Adrenal gland (tissue), 12 donors: ENCODE data around the gene KIAA1671. TPM values are rescaled to one million over a fixed set of nuclear protein-coding genes. Genes with fewer than 3 reads are reported as not detected.

Source experiments
- DNase-seq, 7 donors: peaks; one replicate each; pipeline ENCODE4 v3.0.0-alpha.2; 2019 to 2020
- H3K27ac ChIP-seq, 5 donors: fragments of 200-600 bp; sonication (generic) in 4 of 5; 1 replicate in 3 of 5; 2 replicates in 2 of 5; pipeline versions ENCODE4 v1.5.1 to v1.8.0; 2016 to 2020; ENCODE audit warnings: mild to moderate bottlenecking in 1 of 5
- H3K27me3 ChIP-seq: fragments of 200-600 bp; 2 replicates; pipeline ENCODE4 v1.8.0; 2021
- H3K36me3 ChIP-seq, 2 donors: fragments of 200-600 bp; replicated peaks in 1 of 2; 1 replicate in 1 of 2; 2 replicates in 1 of 2; pipeline versions ENCODE4 v1.5.1 to v1.8.0; 2018 to 2022
- H3K4me1 ChIP-seq, 2 donors: fragments of 200-600 bp; replicated peaks in 1 of 2; 1 replicate in 1 of 2; 2 replicates in 1 of 2; pipeline versions ENCODE4 v1.5.1 to v1.8.0; 2018 to 2021
- H3K4me3 ChIP-seq, 4 donors: fragments of 200-600 bp; sonication (generic) in 3 of 4; one replicate each; pipeline ENCODE4 v1.5.1; 2016 to 2018
- H3K9me3 ChIP-seq, 3 donors: fragments of 200-600 bp; sonication (generic) in 1 of 3; replicated peaks in 1 of 3; 1 replicate in 2 of 3; 2 replicates in 1 of 3; pipeline versions ENCODE4 v1.5.1 to v1.8.0; 2016 to 2021
- POLR2A ChIP-seq, 2 donors: fragments of 450-650 bp; IDR thresholded peaks; one replicate each; pipeline ENCODE4 v1.6.1; 2017; ENCODE audit warnings: antibody characterized with exemption in 2 of 2, mild to moderate bottlenecking in 2 of 2, moderate library complexity in 1 of 2
- WGBS, 4 donors: extraction: QIAGEN DNeasy Blood & Tissue Kit in 2 of 4; methylation state at CpG; one replicate each; pipeline versions ENCODE4 v1.1.5 to v1.1.7; 2013 to 2017; 5-methylcytosine and 5-hydroxymethylcytosine counted together
- intact Hi-C, 2 donors: fragments of 100-400 bp; cut with DNase I; formaldehyde crosslinking; loops; one replicate each; pipeline versions ENCODE4 v1.14.1 to v1.15.0; 2022 to 2023
- polyA plus RNA-seq, 3 donors: library from polyadenylated mRNA; stranded (reverse); fragments of 200-250 nt in 2 of 3; fragments of 350-450 nt in 1 of 3; fragmentation: Illumina TruSeq in 1 of 3; extraction: RNeasy Lipid Tissue Mini Kit (QIAGEN cat#74804) in 1 of 3; gene quantifications; one replicate each; pipeline ENCODE4 v1.2.3, GENCODE V29; 2013 to 2014
- total RNA-seq, 9 donors: library from RNA; depleted of rRNA in 4 of 9; stranded (reverse); fragments of >200 nt in 4 of 9; fragments of 120-200 nt in 1 of 9; fragmentation: NEBNext Ultra II Directional in 1 of 9; extraction: Animal tissue kit (Norgen Biotek cat#: 25700) in 1 of 9; gene quantifications; one replicate each; pipeline versions ENCODE4 v1.1.0 to v1.2.4, GENCODE V29; 2013 to 2023
- TF ChIP-seq, protein P1 (sequence below), 6 experiments: fragments of 450-650 bp in 4 of 6; fragments of 200-600 bp in 2 of 6; sonication (generic) in 1 of 6; IDR thresholded peaks; 1 replicate in 5 of 6; 2 replicates in 1 of 6; pipeline versions ENCODE4 v1.5.1 to v1.8.0; 2016 to 2021; ENCODE audit warnings: antibody characterized with exemption in 6 of 6, mild to moderate bottlenecking in 2 of 6, moderate library complexity in 1 of 6
- donor health status: healthy with polysubstance abuse.
- donor health status: Bipolar disorder and iron deficiency.
- donor health status: DM: yes; HTN: yes; CAD: no.
- donor health status: DM: no; HTN: no; CAD: no.
- donor health status: DM: no; HTN: no; CAD: no.
- donor health status: DM: yes; HTN: yes; CAD: no.

KIAA1671 gene
- total and polyA plus RNA-seq, 12 donors: 5.3 to 71.0 (median 45.8) TPM

DNA sequence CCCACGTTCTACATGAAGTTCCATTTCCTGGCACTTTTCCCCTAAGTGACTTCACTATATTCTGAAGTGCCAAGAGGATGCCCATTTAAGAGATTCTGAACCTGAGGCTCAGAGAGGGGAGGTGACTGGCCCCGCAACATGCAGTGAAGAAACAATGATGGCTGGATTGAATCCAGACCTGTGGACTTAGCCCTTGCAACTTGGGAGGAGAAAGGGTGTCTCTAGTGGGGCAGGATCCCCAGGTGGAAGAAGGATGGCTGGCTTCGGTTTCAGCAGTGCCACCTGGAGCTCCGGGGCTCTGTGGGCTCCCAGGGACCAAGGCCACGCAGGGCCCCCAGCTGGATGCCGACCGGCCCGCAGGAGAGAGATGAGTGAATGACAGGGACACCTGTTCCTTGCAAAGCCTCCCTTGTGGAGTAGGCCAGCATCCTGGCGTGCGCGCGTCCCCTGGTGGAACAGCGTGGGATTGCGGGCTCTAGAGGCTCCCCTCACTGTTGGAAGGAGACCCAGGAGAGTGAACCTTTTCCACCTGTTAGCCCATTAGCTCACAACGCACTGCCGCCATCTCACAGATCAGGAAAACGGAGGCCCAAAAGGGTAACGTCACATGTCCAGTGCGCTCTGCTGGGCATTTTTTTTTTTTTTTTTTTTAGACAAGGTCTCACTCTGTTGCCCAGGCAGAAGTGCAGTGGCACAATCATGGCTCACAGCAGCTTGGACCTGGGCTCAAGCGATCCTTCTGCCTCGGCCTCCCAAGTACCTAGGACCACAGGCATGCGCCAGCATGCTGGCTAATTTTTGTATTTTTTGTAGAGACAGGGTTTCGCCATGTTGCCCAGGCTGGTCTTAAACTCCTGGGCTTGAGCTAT, 104.7 kb downstream of the KIAA1671 start:
- 27 to 53% (median 31%) methylated on average over 10 to 23 of the region's 23 CpGs for WGBS, 4 donors
- intact Hi-C loops: no loop called here
- Histone ChIP-seq H3K27me3 (no peaks in the 10 kb centered on the region), H3K4me1 (peaks cover 10% of the 10 kb centered on the region in 2 donors), H3K27ac (no peak overlapping the region), H3K9me3 (no peaks in the 10 kb centered on the region), H3K36me3 (no peaks in the 10 kb centered on the region), H3K4me3 (no peak overlapping the region)
- TF ChIP-seq, protein P1, sequence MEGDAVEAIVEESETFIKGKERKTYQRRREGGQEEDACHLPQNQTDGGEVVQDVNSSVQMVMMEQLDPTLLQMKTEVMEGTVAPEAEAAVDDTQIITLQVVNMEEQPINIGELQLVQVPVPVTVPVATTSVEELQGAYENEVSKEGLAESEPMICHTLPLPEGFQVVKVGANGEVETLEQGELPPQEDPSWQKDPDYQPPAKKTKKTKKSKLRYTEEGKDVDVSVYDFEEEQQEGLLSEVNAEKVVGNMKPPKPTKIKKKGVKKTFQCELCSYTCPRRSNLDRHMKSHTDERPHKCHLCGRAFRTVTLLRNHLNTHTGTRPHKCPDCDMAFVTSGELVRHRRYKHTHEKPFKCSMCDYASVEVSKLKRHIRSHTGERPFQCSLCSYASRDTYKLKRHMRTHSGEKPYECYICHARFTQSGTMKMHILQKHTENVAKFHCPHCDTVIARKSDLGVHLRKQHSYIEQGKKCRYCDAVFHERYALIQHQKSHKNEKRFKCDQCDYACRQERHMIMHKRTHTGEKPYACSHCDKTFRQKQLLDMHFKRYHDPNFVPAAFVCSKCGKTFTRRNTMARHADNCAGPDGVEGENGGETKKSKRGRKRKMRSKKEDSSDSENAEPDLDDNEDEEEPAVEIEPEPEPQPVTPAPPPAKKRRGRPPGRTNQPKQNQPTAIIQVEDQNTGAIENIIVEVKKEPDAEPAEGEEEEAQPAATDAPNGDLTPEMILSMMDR (IDR thresholded peaks at IDR 0.05): peak; percentile 79 to 96 (median 88)
- no peak for TF ChIP-seq POLR2A (IDR thresholded peaks at IDR 0.05)
- DNase-seq: peak; percentile 57 to 87 (median 74)

GRCh38 chr22:25059438-25059837, 106.9 kb downstream of the KIAA1671 start:
- intact Hi-C loops: no loop called here
- TF ChIP-seq, protein P1 (IDR thresholded peaks at IDR 0.05): no peak
- TF ChIP-seq POLR2A (IDR thresholded peaks at IDR 0.05): no peak
- no peaks in the 10 kb centered on the region for H3K9me3 ChIP-seq
- H3K36me3 ChIP-seq: no peaks in the 10 kb centered on the region
- DNase-seq: no peak
- 85 to 99% (median 91%) methylated on average over 5 of the region's 5 CpGs for WGBS, 4 donors
- no peak overlapping the region for H3K4me3 ChIP-seq
- no peaks in the 10 kb centered on the region for H3K4me1 ChIP-seq
- H3K27ac ChIP-seq: no peak overlapping the region
- H3K27me3 ChIP-seq: no peaks in the 10 kb centered on the region

- no peak overlapping the region for H3K4me3 ChIP-seq
- DNase-seq: no peak
- no peaks in the 10 kb centered on the region for H3K36me3 ChIP-seq
- TF ChIP-seq POLR2A (IDR thresholded peaks at IDR 0.05): no peak
- TF ChIP-seq, protein P1 (IDR thresholded peaks at IDR 0.05): peak in 4 of 6 experiments; percentile 14 to 47 (median 32)
- 51 to 73% (median 63%) methylated on average over 9 to 10 of the region's 10 CpGs for WGBS, 4 donors
- no peaks in the 10 kb centered on the region for H3K27me3 ChIP-seq
- intact Hi-C loops: no loop called here
- no peaks in the 10 kb centered on the region for H3K9me3 ChIP-seq
- no peak overlapping the region for H3K27ac ChIP-seq
- no peaks in the 10 kb centered on the region for H3K4me1 ChIP-seq
These were observed 108.1 kb downstream of the KIAA1671 start for GRCh38 chr22:25060522-25061071.

DNA sequence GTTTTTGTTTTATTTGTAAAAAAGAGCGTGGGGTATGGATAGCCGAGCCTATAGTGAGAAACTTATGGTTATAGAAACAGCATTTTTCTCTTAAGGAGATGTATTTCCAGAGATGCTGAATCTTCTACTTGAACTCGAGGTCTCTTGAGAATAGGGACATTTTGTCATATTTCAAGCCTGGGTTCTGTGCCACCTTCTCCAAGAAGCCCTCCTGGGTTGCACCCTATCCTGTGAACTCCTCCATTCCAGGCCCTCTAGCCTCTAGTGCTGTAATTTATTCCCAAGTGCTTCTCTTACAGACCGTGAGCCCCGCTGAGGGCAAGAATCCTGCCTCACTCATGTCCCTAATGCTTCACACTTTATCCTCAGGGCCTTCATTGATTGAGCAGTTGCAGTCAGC, 108.6 kb downstream of the KIAA1671 start:
- intact Hi-C loops: no loop called here
- DNase-seq: no peak

More for the DNA sequence above, 108.6 kb downstream of the KIAA1671 start:
- H3K36me3 ChIP-seq: no peaks in the 10 kb centered on the region
- H3K4me1 ChIP-seq: no peaks in the 10 kb centered on the region
- 91 to 94% (median 92%) methylated on average over 5 of the region's 5 CpGs for WGBS, 4 donors
- no peak overlapping the region for H3K4me3 ChIP-seq
- no peak overlapping the region for H3K27ac ChIP-seq
- H3K27me3 ChIP-seq: no peaks in the 10 kb centered on the region
- no peak for TF ChIP-seq POLR2A (IDR thresholded peaks at IDR 0.05)
- TF ChIP-seq, protein P1 (IDR thresholded peaks at IDR 0.05): no peak
- H3K9me3 ChIP-seq: no peaks in the 10 kb centered on the region
